SK-MEL-5 (cell line): ENCODE results near the gene POP7. TPM values are rescaled to one million over a fixed set of nuclear protein-coding genes. Genes with fewer than 3 reads are reported as not detected.
"Not testable (repeated sequence)": the region's sequence is repeated elsewhere in the genome, so short reads cannot be mapped to it uniquely, and the experiment has no call there.

ENCODE experiments used
- DNase-seq: peaks from one replicate; pipeline ENCODE4 v3.0.0-alpha.2; 2016; ENCODE audit warnings: low read depth, low spot score
- in situ Hi-C: cut with HindIII; loops from 2 replicates; pipeline ENCODE4 v1.10.0; 2016; ENCODE audit warnings: low sequenced_read_pairs, high pct_unique_total_duplicates, low pct_unique_long_range_greater_than_20kb
- total RNA-seq: library from RNA; depleted of rRNA; stranded (reverse); fragments of >200 nt; shearing (Covaris generic); gene quantifications from 2 replicates; pipeline ENCODE4 v1.2.3, GENCODE V29; 2014

The POP7 gene
- total RNA-seq, 1 experiment from 2014 or later = 79.2 TPM

GRCh38 chr7:100687261-100687660, 18.7 kb upstream of the POP7 start:
- no peak for DNase-seq
- in situ Hi-C loops = no loop called here

DNA sequence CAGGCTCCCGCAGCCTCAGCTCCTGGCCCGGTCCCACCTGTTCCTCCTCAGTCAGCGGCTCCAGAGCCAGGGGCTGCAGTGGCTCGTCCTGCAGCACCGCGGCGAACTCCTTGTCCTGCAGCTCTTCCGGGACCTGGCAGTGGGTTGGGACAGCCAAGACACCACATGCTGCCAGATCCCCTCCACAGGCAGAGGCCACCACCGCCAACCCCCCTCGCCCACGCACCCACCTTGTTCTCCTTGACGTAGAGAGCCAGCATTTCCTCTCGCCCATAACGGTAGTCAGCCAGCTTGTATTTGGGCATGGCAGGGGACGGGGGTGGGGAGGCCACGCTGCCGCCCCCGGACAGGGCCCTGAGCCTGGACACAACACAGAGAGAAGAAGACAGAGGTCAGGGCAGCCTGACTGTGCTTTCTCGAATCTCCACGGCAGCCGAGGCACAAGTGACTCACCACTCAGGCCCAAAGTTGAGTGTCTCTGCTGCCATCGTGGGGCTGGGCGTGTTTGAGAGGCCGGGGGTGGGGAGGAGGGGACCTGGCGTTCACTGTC, 18.1 kb upstream of the POP7 start:
- in situ Hi-C loops = no loop called here
- DNase-seq = no peak

GRCh38 chr7:100688326-100688860, 17.5 kb upstream of the POP7 start:
- in situ Hi-C loops = no loop called here
- DNase-seq = no peak

DNA sequence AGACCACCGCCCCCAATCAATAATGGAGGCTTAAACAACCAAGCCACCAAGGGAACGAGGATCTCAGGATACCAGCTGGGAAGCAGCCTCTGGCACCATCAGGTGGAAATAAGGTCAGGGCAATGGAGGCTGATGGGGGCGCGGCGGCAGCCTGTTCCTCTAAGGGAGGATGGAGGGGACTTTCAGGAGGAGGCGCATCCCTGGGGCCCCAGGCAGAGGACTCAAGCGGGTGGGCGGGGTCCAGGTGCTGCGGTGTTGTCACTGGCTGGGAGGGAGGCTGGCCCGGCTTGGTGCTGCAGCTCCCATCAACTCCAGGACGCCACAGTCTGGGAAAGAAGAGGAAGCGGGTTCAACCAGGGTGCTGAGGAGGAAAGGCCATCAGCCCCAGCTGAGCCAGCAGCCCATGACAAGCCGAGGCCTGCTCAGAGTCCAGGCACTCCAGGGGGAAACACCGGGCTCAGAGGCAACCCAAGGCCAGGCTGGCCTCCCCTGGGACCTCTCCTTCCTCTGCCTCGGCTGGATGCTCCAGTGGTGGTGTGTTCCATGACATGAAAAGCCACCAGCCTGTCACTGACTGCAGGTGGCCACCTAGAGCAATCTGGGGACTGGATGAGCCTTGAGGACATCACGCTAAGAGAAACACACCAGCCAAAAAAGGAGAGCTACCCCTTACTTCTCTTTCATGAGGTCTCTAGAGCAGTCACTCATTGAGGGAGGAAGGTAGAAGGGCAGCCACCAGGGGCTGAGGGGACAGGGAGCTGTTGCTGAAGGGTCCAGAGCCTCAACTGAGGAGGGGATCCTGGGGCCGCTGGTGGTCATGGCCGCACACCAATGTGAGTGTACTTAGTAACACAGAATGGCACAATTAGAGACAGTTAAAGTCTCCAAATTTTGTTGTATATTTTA, 16.4 kb upstream of the POP7 start:
- no peak for DNase-seq
- in situ Hi-C loops = no loop called here

DNA sequence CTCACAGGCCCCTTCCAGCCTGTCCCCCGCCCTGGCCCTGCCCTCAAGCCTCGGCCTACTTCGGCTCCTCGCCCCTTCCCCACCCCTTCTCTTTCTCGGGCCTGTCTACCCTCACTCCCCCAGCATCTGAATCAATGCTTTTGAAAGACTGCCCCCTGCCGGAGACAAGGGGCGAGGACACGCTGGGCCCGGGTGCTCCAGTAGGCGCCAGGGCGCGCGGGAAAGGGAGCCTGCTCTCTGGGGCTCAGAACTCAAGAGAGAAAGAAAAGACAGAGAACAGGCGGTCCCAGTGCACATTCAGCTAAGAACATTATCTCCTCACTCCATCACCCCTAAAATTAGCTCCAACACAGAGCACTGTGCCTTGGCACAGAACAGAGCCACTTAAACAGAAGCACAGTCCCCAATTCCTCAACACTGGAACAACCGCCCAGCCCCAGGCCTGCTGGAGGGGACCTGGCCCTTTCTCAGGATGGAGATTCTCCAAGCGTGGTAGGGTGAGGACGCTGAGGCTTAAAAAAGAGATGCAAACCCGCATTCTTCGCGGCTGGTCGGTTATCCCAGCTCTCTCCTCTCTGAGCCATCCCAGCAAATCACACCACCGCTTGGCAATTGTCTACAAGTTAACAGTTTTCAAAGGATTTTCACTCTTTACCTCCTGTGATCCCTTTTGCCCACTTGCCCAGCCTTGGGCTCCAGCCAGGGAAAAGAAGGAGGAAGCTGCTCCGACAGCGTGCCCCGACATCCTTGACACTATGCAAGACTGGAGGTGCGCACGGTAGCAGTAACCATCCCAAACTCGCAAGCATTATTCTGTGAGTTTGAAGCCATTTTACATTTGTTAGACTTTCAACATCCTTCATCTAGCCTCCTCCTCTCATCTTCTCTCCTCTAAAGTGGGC, 14.0 kb upstream of the POP7 start:
- peak; percentile 86 for DNase-seq
- in situ Hi-C loops = no loop called here

GRCh38 chr7:100692578-100692961, 13.4 kb upstream of the POP7 start:
- no peak for DNase-seq
- in situ Hi-C loops = no loop called here

GRCh38 chr7:100693312-100694097, 12.4 kb upstream of the POP7 start:
- no peak for DNase-seq
- in situ Hi-C loops = no loop called here

GRCh38 chr7:100694098-100694745, 11.7 kb upstream of the POP7 start, which contains the start of gene GIGYF1:
GIGYF1 (minus strand) TSS chr7:100694250; CDS start chr7:100688238, 6,012 bp downstream.
- peak; percentile 71 for DNase-seq
- in situ Hi-C loops = no loop called here

GRCh38 chr7:100696123-100696521, 9.8 kb upstream of the POP7 start:
- in situ Hi-C loops = no loop called here

DNA sequence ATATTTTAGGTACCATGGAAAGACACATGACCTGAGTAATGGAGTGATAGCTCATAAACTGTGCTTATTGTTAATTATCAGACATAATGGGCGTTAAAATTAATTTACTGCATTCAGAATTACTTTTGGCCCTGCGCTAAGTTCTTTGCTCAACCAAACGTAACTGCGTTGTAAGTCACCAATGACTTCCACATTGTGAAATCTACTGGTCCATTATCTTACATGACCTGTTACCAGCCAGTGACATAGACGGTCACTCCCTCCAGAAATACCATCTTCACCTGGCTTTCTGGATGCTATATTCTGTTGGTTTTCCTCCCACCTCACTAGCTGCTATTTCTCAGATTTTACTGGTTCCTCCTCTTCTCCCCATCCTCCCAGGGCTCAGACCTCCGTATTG, 6.9 kb upstream of the POP7 start:
- in situ Hi-C loops = no loop called here

More at GRCh38 chr7:100696123-100696521, 9.8 kb upstream of the POP7 start:
- no peak for DNase-seq

DNA sequence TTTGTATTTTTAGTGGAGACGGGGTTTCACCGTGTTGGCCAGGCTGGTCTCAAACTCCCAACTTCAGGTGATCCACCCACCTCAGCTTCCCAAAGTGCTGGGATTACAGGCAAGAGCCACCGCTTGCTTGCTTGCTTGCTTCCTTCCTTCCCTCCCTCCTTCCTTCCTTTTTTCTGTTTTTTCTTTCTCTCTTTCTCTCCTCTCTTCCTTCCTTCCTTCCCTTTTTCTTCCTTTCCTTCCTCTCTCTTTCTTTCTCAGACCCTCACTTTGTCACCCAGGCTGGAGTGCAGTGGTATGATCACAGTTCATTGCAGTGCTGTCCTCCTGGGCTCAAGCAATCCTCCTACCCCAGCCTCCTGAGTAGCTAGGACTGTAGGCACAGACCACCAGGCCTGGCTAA, 4.8 kb upstream of the POP7 start:
- DNase-seq, in situ Hi-C loops: not testable (repeated sequence)

More for the DNA sequence above, 6.9 kb upstream of the POP7 start:
- DNase-seq = no peak

DNA sequence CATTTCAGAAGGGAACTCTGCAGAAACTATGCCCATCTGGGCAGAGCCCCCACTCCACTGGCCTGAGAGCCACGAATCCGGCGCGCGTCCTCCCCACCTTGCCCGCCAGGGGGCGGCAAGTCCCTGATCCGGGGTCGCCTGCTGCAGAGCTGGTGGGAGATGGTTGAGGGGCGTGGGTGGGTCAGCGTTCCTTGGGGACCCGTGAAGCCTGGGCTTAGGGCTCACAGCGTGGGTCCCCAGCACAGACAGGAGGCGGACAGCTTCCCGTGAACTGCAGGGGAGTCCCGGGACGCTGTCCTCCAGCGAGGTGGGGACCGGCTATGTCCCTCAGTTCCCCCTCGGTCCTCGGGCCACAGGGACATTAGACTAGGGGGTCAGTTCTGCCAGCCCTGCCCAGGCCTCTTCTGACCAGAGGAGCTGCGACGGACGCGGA, 585 bp upstream of the POP7 start:
- in situ Hi-C loops = no loop called here
- DNase-seq = peak; percentile 78

DNA sequence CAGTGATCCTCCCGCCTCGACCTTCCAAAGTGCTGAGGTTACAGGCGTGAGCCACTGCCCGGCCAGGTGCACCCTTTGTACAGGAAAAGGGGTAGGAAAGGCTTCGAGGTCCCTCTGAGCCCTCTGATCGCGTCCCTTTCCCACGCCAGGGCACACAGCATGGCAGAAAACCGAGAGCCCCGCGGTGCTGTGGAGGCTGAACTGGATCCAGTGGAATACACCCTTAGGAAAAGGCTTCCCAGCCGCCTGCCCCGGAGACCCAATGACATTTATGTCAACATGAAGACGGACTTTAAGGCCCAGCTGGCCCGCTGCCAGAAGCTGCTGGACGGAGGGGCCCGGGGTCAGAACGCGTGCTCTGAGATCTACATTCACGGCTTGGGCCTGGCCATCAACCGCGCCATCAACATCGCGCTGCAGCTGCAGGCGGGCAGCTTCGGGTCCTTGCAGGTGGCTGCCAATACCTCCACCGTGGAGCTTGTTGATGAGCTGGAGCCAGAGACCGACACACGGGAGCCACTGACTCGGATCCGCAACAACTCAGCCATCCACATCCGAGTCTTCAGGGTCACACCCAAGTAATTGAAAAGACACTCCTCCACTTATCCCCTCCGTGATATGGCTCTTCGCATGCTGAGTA, 871 bp downstream of the POP7 start:
- in situ Hi-C loops = no loop called here
- no peak for DNase-seq

DNA sequence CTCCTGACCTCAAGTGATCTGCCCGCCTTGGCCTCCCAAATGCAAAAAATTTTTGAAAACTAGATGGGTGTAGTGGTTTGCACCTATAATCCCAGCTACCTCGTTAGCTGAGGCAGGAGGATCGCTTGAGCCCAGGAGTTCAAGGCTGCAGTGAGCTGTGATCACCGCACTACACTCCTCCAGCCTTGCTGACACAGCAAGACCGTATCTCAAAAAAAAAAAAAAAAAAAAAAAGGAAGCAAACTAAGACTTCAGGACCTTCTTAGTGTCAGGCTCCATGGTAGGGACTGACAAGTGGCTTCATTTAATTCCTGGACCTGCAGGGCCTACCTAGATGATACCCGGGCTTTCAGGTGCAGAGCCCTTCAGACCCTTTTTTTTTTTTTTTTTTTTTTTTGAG, 2.5 kb downstream of the POP7 start:
- in situ Hi-C loops = no loop called here
- no peak for DNase-seq

GRCh38 chr7:100710452-100710851, 4.5 kb downstream of the POP7 start:
- in situ Hi-C loops = no loop called here
- DNase-seq = no peak

GRCh38 chr7:100711369-100711768, 5.4 kb downstream of the POP7 start:
- in situ Hi-C loops = no loop called here
- DNase-seq = no peak
